GM21423 (cell line): Measurements from ENCODE around the gene OR51B2.
"Not testable (repeated sequence)": the region's sequence is repeated elsewhere in the genome, so short reads cannot be mapped to it uniquely, and the experiment has no call there.

Source experiments
- ATAC-seq: cut with Tn5 transposase; IDR thresholded peaks from one replicate; pipeline ENCODE4 v1.9.1; 2021; ENCODE audit warnings: mild to moderate bottlenecking, moderate library complexity; ENCODE audit not compliant: unreplicated experiment

The OR51B2 gene

GRCh38 chr11:5313326-5314023 lies 10.6 kb downstream of the OR51B2 start:
- not testable (repeated sequence) for ATAC-seq

DNA sequence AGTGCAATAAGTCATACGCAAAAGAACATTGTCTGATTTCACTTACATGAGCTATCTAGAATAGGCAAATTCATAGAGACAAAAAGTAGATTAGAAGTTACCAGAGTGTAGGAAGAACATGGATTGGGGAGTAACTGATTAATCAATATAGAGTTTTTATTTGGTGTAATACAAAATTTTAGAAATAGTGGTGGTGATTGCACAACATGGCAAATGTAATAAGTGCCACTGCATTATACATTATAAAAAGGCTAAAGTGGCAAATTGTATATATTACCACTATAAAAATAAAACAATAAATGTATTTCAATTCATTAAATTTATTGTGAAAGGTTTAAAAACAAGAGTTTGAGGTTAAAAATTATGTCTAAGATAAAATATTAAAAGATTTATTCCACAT lies 13.7 kb downstream of the OR51B2 start:
- ATAC-seq, result no peak

- no peak for ATAC-seq
Measured at GRCh38 chr11:5307256-5308019, 16.7 kb downstream of the OR51B2 start.

- ATAC-seq, result no peak
Measured at GRCh38 chr11:5304046-5304445, 20.1 kb downstream of the OR51B2 start.

DNA sequence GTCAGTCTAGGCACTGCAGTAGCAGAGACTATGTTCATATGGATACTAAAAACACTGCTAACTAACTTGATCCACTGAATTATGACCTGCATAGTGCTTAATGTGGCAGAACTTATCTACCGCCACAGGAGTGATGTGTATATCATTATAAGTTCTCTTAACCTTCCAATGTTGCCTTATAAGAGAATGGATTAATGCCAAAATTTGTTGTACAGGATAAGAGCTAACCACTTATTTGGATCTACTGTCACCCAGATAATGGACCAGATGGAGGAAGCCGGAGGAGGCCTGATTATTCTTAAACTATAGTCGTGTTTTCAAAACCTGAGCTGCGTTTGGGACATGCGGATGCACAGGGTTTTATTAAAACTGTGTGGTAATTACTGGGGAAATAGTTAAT lies 20.5 kb downstream of the OR51B2 start:
- no peak for ATAC-seq

GRCh38 chr11:5301846-5302245 lies 22.3 kb downstream of the OR51B2 start, which contains the start of gene OR51B4:
TSS of gene OR51B4 (minus strand) at chr11:5301946. CDS start at chr11:5301946, 0 bp downstream.
- ATAC-seq, result no peak

DNA sequence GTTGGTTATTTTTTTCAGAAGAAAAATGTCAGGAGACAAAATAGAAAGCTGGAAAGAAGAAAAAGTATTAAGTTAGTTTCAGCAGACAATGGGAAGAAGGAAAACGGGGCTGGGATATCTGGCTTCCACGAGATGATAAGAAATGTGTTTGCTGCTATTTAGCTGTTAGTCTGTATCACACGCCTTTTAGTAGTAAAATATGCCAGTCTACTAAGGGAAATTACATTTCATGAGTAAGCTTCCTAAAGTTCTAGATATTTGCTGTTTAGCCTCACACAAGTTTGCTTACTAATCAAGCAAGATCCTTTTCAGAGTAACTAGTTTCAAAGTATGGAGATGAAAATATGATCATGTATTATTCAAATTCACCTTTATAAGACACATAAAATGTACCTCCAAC lies 23.8 kb downstream of the OR51B2 start:
- ATAC-seq, result no peak

GRCh38 chr11:5298451-5298850 lies 25.6 kb downstream of the OR51B2 start:
- ATAC-seq, result no peak

- ATAC-seq, result no peak
Measured at GRCh38 chr11:5297721-5298323, 26.3 kb downstream of the OR51B2 start.

- not testable (repeated sequence) for ATAC-seq
Measured at GRCh38 chr11:5294342-5294995, 29.6 kb downstream of the OR51B2 start.

GRCh38 chr11:5293028-5293427 lies 31.1 kb downstream of the OR51B2 start:
- no peak for ATAC-seq

GRCh38 chr11:5291207-5291838 lies 32.8 kb downstream of the OR51B2 start:
- peak; percentile 95 for ATAC-seq

DNA sequence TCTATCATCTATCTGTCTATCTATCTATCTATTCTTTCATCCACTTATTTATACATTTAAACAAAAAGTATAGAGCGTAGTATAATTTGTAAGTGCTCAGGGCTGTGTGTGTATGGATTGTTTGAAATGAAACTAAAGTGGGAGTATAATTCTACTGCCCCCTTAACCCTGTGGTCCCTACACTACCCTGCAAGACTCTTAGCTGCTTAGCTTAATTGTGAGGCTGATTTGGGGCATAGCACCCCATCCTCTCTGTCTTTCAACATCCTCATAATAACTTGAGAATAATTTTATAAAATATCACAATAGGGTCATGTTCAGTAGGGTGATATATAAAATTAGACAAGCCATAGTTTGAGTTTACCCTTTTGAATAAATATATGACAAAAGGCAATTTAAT lies 34.0 kb downstream of the OR51B2 start:
- no peak for ATAC-seq

DNA sequence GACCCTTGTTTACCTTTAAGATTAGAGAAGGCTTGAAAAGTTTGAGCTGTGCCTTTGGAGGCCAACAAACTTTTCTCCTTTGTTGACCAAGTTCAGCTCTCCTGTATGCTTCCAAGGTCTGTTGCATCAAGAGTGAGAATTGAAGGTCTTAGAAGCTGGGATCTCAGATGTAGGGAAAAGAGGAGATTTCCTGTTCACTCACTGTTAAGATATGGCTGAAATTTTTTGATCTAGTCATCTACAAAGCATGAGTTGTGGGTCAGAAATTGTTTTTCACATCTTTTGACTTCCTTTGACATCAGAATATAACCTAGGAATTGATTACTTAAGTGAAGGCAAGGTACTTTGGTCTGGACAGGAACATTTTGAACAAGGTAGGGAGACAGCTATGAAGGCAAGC lies 34.4 kb downstream of the OR51B2 start:
- no peak for ATAC-seq

DNA sequence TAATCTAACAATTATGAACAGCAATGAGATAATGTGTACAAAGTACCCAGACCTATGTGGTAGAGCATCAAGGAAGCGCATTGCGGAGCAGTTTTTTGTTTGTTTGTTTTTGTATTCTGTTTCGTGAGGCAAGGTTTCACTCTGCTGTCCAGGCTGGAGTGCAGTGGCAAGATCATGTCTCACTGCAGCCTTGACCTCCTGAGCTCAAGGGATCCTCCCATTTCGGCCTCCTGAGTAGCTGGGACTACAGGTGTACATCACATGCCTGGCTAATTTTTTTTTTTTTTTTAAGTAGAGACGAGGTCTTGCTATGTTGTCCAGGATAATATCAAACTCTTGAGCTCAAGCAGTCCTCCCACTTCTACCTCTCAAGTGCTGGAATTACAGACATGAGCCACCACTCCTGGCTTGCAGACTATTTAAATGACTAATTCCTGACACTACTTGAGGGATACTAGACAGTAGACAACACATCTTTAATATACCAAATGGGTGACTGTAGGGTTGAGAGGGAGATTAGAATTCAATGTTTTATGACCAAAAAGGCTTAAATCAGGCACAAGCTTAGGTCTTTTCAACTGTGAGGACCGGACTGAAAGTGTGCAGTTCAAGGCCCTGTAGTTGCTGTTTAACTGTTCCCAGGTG lies 35.1 kb downstream of the OR51B2 start:
- ATAC-seq, result no peak

DNA sequence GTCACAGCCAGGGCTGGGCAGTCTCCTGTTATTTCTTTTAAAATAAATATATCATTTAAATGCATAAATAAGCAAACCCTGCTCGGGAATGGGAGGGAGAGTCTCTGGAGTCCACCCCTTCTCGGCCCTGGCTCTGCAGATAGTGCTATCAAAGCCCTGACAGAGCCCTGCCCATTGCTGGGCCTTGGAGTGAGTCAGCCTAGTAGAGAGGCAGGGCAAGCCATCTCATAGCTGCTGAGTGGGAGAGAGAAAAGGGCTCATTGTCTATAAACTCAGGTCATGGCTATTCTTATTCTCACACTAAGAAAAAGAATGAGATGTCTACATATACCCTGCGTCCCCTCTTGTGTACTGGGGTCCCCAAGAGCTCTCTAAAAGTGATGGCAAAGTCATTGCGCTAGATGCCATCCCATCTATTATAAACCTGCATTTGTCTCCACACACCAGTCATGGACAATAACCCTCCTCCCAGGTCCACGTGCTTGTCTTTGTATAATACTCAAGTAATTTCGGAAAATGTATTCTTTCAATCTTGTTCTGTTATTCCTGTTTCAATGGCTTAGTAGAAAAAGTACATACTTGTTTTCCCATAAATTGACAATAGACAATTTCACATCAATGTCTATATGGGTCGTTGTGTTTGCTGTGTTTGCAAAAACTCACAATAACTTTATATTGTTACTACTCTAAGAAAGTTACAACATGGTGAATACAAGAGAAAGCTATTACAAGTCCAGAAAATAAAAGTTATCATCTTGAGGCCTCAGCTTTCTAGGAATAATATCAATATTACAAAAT lies 35.8 kb downstream of the OR51B2 start:
- no peak for ATAC-seq

- no peak for ATAC-seq
Measured at GRCh38 chr11:5286901-5287300, 37.2 kb downstream of the OR51B2 start.

DNA sequence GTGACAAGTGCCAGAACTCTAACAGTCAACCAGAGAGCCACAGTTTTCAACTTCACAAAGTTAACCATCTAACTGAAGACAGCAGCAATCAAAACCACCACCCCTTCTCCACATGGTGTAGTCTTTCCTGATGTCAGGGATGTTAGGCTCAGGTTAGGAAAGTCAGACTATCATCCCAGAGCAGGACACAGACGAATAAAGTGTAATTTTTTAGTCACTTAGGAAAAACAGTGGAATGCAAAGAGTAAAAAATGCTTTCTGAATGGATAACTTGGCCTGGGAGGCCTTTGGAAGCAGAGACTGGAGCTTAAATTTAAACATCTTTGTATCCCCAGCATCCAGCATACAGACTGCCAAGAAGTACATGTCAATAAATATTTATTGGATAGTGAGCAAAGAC lies 37.7 kb downstream of the OR51B2 start:
- ATAC-seq, result no peak

DNA sequence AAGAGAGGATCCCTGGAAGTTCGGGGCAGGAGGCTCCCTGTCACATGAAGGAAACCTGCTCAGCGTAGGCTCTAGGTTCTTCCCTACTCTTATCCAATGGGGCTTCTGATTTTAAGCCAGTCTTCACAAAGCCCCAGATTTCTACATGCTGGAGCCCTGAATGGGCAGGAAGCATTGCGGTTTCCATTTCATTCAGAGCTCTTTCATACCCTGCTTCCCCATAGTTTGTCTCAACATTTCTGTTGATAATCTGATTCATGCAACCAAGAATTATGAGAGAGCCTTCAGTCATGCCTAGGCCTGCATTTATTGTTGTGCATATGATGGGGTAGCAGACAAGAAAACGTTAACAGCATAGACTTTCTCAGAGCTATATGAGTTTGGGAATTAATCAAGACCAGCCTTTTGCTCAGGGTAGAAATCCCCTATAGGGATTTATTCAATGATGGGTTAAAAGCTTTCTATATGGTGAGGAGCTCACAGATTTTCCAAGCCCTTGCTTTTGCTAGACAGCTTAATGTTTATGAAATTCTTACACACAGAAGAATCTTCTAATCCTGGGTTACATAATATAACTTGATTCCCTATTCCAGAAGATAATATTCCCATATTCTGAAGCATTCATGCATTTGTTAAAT lies 38.3 kb downstream of the OR51B2 start:
- no peak for ATAC-seq
